GM12873 (cell line): ENCODE measurements around the gene ARG2.

Experiments
- CTCF ChIP-seq: IDR thresholded peaks from 2 replicates; pipeline ENCODE4 v1.5.1; 2012; ENCODE audit warnings: low read depth, mild to moderate bottlenecking, moderate library complexity, low read length, control low read depth; ENCODE audit not compliant: insufficient read depth; ENCODE audit errors: missing control alignments

ARG2 gene

GRCh38 chr14:67679006-67679405, 59.3 kb downstream of the ARG2 start:
- TF ChIP-seq CTCF = no peak

- no peak for TF ChIP-seq CTCF
These were observed 60.4 kb downstream of the ARG2 start for GRCh38 chr14:67680121-67680602.

- TF ChIP-seq CTCF = no peak
These were observed 61.2 kb downstream of the ARG2 start for GRCh38 chr14:67680941-67681340.

- TF ChIP-seq CTCF = no peak
These were observed 64.1 kb downstream of the ARG2 start for GRCh38 chr14:67683842-67684241.

GRCh38 chr14:67690011-67690410, 70.3 kb downstream of the ARG2 start:
- no peak for TF ChIP-seq CTCF

GRCh38 chr14:67694791-67695393, 75.2 kb downstream of the ARG2 start:
- no peak for TF ChIP-seq CTCF

- no peak for TF ChIP-seq CTCF
These were observed 75.8 kb downstream of the ARG2 start, which contains the start of gene RDH11 for GRCh38 chr14:67695394-67695949. Gene RDH11 (minus strand): TSS chr14:67695764. CDS start chr14:67695703, 61 bp downstream.
